A204.1 (cell line): ENCODE measurements around the gene MACROD1.
"Not testable (repeated sequence)": the region's sequence is repeated elsewhere in the genome, so short reads cannot be mapped to it uniquely, and the experiment has no call there.

Experiments used
- FAIRE-seq: peaks from 2 replicates; lab custom pipeline; 2012; peaks lifted over from hg19 to GRCh38; lab: Jason Lieb, UNC

MACROD1 gene

DNA sequence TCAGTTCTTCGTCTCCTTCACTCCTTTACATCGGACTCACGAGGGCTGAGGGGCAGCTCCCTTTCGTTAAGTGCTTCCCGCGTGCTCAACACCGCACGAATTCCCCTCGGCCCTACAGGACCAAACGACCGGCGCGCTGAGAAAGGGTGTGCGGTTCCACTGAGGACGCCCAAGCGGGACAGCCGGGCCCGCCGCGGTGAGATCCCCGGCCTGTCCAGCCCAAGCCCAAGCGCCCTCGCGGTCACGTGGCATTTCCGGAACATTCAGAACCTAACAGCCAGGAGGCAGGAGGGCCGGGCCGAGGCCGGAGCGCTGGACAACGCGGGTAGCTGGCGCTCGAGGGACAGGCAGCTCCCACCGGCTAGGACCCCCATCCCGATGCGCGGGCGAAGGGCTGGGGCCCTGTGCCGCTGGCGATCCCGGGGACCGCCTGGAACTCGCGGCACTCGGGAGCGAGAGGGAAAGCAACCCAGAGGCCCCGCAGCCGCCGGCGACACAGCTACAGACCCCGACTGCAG, 19.3 kb upstream of the MACROD1 start:
- FAIRE-seq = no peak

GRCh38 chr11:64183890-64184289, 18.0 kb upstream of the MACROD1 start:
- no peak for FAIRE-seq

GRCh38 chr11:64181506-64182411, 15.8 kb upstream of the MACROD1 start:
- no peak for FAIRE-seq

- FAIRE-seq = no peak
These were observed 15.0 kb upstream of the MACROD1 start for GRCh38 chr11:64180891-64181290.

GRCh38 chr11:64178951-64179639, 13.2 kb upstream of the MACROD1 start:
- FAIRE-seq = no peak

DNA sequence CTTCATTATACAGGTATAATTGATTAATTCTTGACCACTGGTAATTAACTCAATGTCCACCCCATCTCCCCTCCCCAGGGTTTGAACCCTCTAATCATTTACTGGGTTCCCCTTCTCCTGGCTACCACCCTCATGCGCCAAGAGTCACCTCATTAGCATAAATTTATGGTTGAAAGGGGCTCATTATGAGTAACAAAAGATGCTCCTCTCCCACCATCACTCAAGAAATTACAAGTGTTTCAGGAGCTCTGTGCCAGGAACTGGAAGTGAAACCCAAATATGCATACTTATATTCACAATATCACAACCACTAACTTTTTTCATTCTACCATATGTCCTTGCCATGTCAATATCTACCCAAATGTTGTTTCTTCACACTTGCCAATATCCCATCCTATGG, 12.3 kb upstream of the MACROD1 start:
- FAIRE-seq = no peak

DNA sequence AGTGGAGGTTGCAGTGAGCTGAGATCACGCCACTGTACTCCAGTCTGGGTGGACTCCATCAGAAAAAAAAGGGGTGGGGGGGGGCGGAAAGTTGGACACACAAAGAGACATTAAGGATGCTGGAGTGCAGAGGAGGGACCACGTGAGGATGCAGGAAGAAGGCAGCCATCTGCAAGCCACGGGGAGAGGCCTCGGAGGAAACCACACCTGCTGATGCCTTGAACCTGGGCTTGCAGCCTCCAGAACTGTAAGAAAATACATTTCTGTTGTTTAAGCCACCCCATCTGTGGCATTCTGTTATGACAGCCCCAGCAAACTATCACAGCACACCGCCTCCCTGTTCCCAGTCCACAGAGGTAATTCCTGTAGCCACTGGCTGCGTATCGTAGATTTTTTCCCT, 10.8 kb upstream of the MACROD1 start:
- no peak for FAIRE-seq

DNA sequence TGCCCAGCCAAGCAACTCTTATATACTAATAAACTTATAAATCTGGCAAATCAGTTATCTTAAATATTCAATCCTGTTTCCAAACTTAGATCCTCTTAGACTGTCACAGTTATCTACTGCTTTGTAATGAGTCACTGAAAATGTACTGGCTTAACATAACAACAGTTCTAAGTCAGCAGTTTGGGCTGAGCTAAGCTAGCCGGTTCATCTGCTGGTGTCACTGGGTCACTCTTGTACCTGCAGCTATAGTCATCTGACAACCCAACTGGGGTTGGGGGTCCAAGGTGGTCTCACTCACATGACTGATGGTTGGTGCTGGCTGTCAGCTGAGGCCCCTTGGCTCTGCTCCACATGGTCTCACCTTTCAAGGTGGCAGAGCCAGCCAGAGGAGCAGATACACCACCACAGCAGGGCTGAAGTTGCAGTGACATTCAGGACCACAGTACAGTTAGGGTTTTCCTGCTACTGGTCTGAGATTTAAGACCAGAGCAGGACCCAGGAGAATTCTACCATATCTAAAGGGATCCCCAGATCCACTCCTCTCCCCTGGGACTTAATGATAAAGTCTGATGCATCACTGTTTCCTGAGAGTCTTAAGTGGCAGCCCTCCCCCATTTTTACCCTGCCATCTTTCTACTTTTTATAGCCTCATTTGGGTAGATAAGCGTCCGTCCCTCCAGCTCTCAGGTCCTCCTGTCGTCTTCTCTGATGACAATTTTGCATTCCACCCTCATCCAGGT, 7.9 kb upstream of the MACROD1 start:
- FAIRE-seq = no peak

GRCh38 chr11:64170419-64170818, 4.5 kb upstream of the MACROD1 start:
- FAIRE-seq = no peak

GRCh38 chr11:64165481-64165841, 452 bp downstream of the MACROD1 start:
- no peak for FAIRE-seq

DNA sequence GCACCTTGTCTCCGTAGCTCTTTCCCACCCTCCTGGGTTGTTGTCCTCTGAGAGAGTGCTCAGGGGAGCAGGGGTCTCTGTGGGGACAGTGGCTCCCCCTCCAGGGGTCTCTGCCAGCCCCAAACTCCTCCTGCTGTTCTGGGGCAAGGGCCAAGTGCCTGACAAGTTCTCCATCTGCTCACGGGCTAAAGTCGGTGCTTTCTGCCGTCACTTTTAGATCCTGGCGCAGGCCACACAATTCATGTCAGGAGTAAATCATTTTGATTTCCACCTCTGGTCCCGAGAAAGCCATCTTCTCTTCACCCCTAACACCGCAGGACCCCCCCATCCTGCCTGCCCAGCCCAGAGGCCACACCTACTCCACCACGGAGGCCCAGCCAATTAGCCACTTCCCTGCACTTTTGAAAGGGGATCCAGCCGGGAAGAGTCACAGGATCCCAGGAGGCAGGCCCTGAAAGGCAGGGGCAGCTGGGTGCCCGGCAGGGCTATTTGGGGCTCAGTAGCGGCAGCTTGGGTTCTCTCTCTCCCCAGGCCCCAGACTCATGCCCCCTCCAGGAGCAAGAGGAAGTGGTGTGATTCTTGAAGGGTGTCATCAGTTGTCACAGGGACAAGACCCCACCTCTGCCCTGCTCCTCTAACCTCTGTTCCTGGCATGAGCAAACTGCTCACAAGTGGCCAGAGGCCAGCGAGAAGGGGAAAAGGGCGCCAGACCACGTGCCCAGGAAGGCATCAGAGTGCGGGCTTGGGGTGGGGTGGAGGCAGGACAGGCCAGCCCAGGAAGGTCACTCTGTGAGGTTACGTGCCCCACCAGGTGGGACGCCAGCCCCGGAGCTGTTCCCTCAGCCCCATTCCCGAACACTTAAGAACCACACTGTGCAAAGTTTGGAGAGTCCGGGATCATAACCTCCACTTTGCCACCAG, 1.3 kb downstream of the MACROD1 start:
- FAIRE-seq = no peak

DNA sequence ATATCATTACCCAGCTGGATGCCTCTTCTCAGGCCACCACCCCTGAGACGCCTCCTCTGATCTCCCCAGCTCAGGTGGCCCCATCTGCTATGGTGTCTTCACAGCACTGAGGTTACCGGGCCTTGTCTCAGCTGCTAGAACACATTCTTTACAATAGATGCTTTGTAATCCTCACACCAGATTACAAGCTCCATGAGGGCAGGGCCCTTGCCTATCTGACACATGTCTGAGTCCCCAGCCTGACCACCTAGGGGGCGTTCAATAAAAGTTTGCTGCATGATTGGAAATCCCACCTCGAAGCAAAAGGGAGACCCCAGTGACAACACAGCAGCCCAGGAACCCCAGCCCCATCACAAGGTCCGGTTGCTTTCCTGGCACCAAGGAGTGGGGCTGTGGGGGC, 2.0 kb downstream of the MACROD1 start:
- FAIRE-seq = no peak

DNA sequence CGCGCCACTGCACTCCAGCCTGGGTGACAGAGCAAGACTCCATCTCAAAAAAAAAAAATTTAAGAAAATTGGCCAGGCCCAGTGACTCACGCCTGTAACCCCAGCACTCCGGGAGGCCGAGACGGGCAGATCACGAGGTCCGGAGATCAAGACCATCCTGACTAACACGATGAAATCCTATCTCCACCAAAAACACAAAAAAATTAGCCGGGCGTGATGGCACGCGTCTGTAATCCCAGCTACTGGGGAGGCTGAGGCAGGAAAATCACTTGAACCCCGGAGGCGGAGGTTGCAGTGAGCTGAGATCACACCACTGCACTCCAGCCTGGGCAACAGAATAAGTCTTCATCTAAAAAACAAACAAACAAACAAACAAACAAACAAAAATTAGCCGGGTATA, 3.1 kb downstream of the MACROD1 start:
- not testable (repeated sequence) for FAIRE-seq

- FAIRE-seq = no peak
These were observed 4.9 kb downstream of the MACROD1 start for GRCh38 chr11:64161037-64161436.

- FAIRE-seq = no peak
These were observed 8.1 kb downstream of the MACROD1 start for GRCh38 chr11:64157631-64158394.

DNA sequence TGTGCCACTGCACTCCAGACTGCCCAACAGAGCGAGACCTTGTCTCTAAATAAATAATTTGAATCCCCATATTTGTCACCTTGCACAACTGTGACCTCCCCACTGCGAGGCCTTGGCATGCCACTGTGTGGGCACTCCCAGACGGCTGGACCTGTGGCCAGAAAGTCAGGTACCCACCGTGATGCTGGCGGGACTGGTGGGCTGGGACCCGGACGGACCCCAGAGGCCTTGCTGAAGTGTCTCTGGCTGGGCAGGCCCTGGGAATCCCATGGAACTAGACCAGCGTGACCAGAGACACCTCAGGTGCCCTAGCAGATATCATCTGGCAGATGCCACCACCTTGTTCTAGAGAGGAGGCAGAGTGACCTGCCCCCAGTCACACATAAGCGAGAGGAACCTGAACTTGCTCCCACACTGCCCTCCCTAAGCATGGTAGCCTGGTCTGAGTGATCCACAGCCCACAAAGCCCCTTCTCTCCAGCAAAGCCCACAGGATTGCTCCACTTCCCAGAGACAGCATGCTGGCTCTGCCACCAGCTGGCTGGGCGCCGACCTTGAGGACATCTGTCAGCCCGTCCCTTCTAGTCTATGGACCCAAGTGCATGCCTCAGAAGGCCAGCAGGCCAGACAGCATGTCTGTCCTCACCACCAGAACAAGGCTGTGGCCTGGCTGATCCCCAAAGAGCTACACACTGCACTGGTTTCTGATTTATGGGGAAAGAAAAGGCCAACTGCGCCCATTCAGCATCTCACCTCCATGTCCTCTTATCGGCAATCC, 9.5 kb downstream of the MACROD1 start:
- FAIRE-seq = no peak

DNA sequence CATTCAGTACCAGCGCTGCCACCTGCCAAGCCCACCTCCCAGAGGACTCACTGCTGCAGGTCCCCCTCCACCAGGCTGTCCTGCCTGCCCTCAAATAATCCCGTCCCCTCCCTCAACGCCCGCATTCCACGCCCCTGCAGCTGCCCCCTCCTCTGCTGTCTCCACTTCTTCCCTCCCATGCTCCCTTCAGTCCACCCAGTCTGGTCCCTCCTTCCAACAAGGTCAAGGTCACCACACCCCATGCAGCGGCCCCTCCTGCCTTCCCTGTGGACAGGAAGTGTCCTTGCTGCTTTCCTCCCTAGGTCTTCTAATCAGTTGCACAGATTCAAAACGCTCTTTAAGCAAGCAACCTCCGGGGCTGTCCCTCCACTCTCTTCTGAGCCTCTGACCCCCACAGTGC, 12.1 kb downstream of the MACROD1 start:
- no peak for FAIRE-seq

DNA sequence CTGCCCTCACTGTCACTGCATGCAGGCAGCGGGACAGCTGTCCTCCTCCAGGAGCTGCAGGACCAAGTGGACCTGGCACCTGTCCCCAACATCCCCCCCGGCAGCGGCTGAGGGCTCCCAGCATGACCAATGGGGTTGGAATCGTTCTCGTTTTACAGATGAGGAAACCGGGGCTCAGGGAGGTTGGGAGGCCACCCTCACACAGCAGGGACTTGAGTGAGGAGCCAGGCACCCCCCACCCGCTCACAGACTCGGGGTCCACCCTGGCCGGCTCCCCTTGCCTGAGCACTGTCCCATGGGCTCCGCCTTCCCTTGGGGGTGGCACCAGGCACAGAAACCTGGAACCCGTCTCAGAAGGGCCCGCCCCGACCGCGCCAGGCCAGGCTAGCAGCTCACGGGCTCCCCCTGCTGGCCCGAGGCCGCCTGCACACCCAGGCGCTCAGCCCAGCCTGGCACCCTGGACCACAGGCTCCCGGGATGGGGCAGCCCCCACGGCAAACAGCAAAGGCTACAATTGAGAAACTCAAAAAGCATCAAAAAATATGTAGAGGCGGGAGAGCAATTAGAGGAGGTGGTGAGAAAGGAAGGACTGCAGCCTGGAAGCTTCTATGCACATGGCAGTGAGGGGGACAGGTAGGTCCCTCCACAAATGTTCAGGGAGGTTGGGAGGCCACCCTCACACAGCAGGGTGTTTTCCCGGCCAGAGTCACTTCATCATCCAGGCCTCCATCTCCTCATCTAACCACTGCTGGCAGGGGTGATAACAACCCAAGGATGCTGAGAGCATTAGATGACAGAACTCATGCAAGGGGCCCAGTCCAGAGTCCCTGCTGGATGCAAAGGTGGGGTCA, 12.8 kb downstream of the MACROD1 start:
- FAIRE-seq = no peak

DNA sequence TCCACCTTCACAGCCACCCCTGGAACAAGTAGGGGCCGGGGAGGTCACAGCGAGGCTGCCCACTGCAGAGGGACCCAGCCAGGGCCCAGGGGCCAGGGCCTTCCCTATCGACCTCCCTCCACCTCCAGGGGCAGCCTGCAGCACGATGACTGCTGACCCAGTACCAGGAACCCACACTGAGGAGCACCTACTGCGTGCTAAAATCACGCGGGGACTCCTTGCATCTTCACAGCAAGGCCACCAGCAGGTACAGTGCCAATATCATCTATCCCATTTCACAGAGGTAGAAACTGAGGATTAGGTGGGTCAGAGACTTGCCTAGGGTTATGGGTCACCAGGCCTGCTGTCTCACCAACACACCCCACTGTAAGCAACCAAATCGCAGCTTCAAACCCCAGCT, 14.6 kb downstream of the MACROD1 start:
- no peak for FAIRE-seq
